ENCODE results near the gene UBE2E3.

The UBE2E3 gene

DNA sequence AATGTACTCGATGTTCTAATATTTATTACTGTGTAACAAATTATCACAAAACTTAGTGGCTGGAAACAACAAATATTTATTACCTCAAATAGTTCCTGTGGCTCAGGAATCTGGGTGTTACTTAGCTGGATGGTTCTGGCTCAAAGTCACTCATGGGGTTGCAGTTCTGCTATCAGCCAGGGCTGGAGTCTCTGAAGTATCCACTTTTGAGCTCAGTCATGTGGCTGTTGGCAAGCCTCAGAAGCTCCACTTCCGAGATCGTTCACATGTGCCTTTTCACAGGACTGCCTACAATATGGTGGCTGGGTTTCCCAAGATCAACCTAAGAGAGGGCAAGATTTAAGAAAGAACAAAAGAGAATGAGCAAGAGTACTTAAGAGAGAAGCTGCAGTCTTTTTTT lies 19.4 kb upstream of the UBE2E3 start:
- TF ChIP-seq, protein P1, sequence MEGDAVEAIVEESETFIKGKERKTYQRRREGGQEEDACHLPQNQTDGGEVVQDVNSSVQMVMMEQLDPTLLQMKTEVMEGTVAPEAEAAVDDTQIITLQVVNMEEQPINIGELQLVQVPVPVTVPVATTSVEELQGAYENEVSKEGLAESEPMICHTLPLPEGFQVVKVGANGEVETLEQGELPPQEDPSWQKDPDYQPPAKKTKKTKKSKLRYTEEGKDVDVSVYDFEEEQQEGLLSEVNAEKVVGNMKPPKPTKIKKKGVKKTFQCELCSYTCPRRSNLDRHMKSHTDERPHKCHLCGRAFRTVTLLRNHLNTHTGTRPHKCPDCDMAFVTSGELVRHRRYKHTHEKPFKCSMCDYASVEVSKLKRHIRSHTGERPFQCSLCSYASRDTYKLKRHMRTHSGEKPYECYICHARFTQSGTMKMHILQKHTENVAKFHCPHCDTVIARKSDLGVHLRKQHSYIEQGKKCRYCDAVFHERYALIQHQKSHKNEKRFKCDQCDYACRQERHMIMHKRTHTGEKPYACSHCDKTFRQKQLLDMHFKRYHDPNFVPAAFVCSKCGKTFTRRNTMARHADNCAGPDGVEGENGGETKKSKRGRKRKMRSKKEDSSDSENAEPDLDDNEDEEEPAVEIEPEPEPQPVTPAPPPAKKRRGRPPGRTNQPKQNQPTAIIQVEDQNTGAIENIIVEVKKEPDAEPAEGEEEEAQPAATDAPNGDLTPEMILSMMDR (IDR thresholded peaks at IDR 0.05): no peak
- no peak for TF ChIP-seq ZFX (IDR thresholded peaks at IDR 0.05; ENCODE audit: borderline replicate concordance)
- no peak overlapping the region for H3K27ac ChIP-seq

GRCh38 chr2:180962727-180963314 lies 17.6 kb upstream of the UBE2E3 start:
- no peak overlapping the region for H3K27ac ChIP-seq
- TF ChIP-seq, protein P1 (IDR thresholded peaks at IDR 0.05): no peak
- no peak for TF ChIP-seq ZFX (IDR thresholded peaks at IDR 0.05; ENCODE audit: borderline replicate concordance)

DNA sequence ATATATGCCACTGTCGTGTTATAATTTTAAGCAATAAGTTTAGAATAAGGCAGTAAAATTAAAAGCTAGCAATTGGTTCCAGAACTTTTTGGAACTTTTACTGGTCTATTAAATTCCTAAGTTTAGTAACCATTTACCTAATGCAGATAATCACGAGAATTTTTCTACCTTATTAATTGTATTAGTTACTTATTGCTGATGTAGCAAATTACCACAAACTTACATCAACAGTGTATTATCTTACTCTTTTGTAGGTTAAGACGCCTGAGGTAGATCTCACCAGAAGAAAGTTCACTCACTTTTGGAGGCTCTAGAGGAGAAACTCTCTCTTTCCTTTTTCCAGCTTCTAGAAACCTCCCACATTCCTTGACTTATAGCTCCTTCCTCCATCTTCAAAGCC lies 14.0 kb upstream of the UBE2E3 start:
- TF ChIP-seq, protein P1 (IDR thresholded peaks at IDR 0.05): no peak
- TF ChIP-seq ZFX (IDR thresholded peaks at IDR 0.05; ENCODE audit: borderline replicate concordance): no peak
- no peak overlapping the region for H3K27ac ChIP-seq

- H3K27ac ChIP-seq: peak overlapping the region; percentile 76
- TF ChIP-seq ZFX (IDR thresholded peaks at IDR 0.05; ENCODE audit: borderline replicate concordance): no peak
- TF ChIP-seq, protein P1 (IDR thresholded peaks at IDR 0.05): no peak
These were observed 11.3 kb upstream of the UBE2E3 start for GRCh38 chr2:180969124-180969523.

GRCh38 chr2:180970016-180970415 lies 10.4 kb upstream of the UBE2E3 start:
- TF ChIP-seq ZFX (IDR thresholded peaks at IDR 0.05; ENCODE audit: borderline replicate concordance): no peak
- TF ChIP-seq, protein P1 (IDR thresholded peaks at IDR 0.05): no peak
- peak overlapping the region; percentile 76 for H3K27ac ChIP-seq

DNA sequence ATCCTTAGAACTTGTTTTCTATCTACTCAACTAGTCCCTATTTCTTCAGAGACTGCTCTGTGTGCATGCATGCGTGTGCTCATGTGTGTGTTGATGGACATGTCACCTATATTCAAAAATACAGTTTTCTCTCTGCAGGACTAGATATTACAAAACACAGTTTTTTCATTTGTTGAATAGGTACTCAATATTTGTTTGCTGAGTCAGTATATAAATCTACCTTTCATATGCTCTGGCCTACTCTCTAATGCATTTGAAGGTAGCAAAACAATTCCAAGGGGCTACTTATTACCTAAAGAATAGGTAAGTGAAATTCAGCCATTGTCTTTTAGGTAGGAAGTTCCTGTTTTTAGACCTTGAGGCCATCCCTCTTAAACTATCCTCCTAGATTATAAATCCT lies 8.6 kb upstream of the UBE2E3 start:
- TF ChIP-seq, protein P1 (IDR thresholded peaks at IDR 0.05): no peak
- no peak for TF ChIP-seq ZFX (IDR thresholded peaks at IDR 0.05; ENCODE audit: borderline replicate concordance)
- no peak overlapping the region for H3K27ac ChIP-seq

- TF ChIP-seq, protein P1 (IDR thresholded peaks at IDR 0.05): no peak
- no peak for TF ChIP-seq ZFX (IDR thresholded peaks at IDR 0.05; ENCODE audit: borderline replicate concordance)
- H3K27ac ChIP-seq: no peak overlapping the region
These were observed 4.8 kb upstream of the UBE2E3 start for GRCh38 chr2:180975585-180975984.

Measured in 22Rv1 (cell line).